DOHH2 (cell line): ENCODE results near the gene IFNA1.

Experiments
- EZH2phosphoT487 ChIP-seq: fragments of 200-600 bp; sonication (generic); IDR thresholded peaks from 2 replicates; pipeline ENCODE4 v1.6.1; 2017; ENCODE audit warnings: borderline replicate concordance, mild to moderate bottlenecking, antibody characterized with exemption, low read length, moderate library complexity, mixed read lengths
- TF ChIP-seq, protein P1 (sequence below): fragments of 200-600 bp; sonication (generic); IDR thresholded peaks from one replicate; pipeline ENCODE4 v1.5.1; 2014; ENCODE audit warnings: antibody characterized with exemption, mild to moderate bottlenecking, low read depth, low read length; ENCODE audit not compliant: poor library complexity, severe bottlenecking

DNA sequence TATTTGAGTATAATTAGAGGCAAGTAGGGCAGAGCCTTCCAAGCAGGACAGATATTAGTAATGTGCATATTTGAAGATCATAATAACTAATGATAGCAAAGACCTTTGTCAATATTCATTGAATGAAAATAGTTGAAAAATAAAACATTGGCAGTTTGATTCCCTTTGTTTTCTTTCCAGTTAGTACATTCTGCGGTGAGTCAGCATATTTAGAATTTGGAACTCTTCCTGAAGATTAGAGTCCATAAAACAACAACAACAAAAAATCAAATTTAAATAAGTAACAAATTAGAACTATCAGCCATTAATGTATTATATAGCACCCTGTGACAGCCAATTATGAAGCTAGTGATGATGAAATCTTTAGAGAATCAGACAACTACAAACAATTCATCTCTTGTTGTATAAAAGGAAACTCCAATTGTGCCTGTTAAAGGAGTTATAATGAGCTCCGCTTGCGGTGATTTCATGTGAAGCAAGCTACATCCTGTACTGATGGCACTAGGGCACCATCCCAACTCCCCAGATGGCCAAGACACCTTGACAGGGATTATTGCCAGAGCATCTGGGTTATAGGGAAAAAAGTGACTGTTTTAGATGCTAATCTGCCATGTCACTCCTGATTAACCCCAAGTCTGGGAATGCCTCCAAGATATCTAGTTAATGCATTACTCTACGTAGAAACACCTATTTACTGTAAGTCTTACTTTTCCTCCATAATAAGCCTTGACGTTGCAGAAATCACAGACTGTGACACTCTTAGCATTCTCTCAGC is 24.6 kb upstream of the IFNA1 start:
- TF ChIP-seq, protein P1, sequence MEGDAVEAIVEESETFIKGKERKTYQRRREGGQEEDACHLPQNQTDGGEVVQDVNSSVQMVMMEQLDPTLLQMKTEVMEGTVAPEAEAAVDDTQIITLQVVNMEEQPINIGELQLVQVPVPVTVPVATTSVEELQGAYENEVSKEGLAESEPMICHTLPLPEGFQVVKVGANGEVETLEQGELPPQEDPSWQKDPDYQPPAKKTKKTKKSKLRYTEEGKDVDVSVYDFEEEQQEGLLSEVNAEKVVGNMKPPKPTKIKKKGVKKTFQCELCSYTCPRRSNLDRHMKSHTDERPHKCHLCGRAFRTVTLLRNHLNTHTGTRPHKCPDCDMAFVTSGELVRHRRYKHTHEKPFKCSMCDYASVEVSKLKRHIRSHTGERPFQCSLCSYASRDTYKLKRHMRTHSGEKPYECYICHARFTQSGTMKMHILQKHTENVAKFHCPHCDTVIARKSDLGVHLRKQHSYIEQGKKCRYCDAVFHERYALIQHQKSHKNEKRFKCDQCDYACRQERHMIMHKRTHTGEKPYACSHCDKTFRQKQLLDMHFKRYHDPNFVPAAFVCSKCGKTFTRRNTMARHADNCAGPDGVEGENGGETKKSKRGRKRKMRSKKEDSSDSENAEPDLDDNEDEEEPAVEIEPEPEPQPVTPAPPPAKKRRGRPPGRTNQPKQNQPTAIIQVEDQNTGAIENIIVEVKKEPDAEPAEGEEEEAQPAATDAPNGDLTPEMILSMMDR, result no peak
- TF ChIP-seq EZH2phosphoT487, result no peak
